HG03520 (cell line): ENCODE data around the gene ITGB2.
A peak's percentile ranks its signal among the peaks of the same experiment; 100 is the strongest.

ENCODE experiments used
- ATAC-seq: cut with Tn5 transposase; IDR thresholded peaks from one replicate; pipeline ENCODE4 v1.9.1; 2021; ENCODE audit warnings: mild to moderate bottlenecking, moderate library complexity; ENCODE audit not compliant: unreplicated experiment

The ITGB2 gene

GRCh38 chr21:44920694-44921604, at the start of gene ITGB2:
Gene ITGB2 (minus strand): TSS chr21:44920899. CDS start chr21:44910782, 10,117 bp downstream.
- ATAC-seq: peak; percentile 51

GRCh38 chr21:44969931-44970755, 49.4 kb upstream of the ITGB2 start:
- ATAC-seq: no peak

- ATAC-seq: no peak
Measured at GRCh38 chr21:44969066-44969670, 48.5 kb upstream of the ITGB2 start.

GRCh38 chr21:44967082-44968047, 46.7 kb upstream of the ITGB2 start:
- ATAC-seq: no peak

- ATAC-seq: no peak
Measured at GRCh38 chr21:44966135-44967081, 45.7 kb upstream of the ITGB2 start.

GRCh38 chr21:44965251-44966022, 44.7 kb upstream of the ITGB2 start:
- ATAC-seq: no peak

GRCh38 chr21:44964381-44964780, 43.7 kb upstream of the ITGB2 start:
- ATAC-seq: no peak

- no peak for ATAC-seq
Measured at GRCh38 chr21:44962403-44962966, 41.8 kb upstream of the ITGB2 start.

- no peak for ATAC-seq
Measured at GRCh38 chr21:44960141-44961092, 39.7 kb upstream of the ITGB2 start.

GRCh38 chr21:44959376-44960091, 38.8 kb upstream of the ITGB2 start:
- no peak for ATAC-seq

- no peak for ATAC-seq
Measured at GRCh38 chr21:44958471-44959191, 37.9 kb upstream of the ITGB2 start.

GRCh38 chr21:44957901-44958451, 37.3 kb upstream of the ITGB2 start:
- ATAC-seq: no peak

- no peak for ATAC-seq
Measured at GRCh38 chr21:44957047-44957831, 36.5 kb upstream of the ITGB2 start.

GRCh38 chr21:44956356-44957046, 35.8 kb upstream of the ITGB2 start:
- no peak for ATAC-seq
